Cerebellar cortex (tissue), 1 donor: Measurements from ENCODE around the gene ABHD2.
A peak's percentile ranks its signal among the peaks of the same experiment; 100 is the strongest.
"Not testable (repeated sequence)": the region's sequence is repeated elsewhere in the genome, so short reads cannot be mapped to it uniquely, and the experiment has no call there.

ENCODE experiments used
- DNase-seq: peaks from one replicate; pipeline ENCODE4 v3.0.0-alpha.2; 2015; ENCODE audit warnings: low spot score

The ABHD2 gene

DNA sequence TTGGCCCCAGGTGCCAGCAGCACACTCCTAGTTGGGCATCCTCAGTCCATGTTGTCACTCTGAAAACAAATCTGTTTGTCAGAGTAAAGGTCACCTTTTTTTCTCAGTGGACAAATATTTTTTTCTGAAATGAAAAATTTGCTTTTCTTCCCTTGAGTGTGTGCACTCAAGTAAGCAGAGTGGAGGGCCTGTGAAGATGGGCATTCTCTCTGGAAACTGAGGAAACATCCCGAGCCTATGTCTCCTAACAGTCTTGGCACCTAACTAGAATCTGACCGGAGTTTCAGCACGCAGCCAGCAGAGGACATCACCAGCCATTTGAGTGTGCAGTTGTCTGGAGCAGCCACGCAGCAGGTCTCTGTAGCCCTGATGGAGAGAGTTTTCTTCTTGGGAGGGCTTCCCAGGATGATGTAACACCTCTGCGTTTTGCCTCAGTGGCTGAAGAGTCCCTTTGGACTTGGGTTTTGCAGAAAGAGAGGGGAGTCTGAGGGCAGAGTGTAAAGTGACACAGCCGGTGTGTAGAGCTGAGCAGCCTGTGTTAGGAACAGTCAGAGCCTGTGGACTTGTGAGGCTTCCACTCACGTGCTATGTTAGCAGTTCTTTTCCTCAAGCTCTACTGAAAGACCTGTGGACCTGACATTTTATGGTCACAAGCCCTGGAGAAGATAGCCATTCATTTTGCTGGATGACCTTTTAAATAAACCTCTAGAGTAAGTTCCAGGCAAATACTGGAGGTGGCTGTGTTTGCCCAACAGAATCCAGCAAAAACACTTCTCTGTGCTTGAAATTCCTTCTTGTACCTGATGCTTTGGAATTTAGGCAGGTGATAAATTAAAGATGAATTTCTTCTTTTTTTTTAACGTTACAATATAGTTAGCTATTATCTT, 51.6 kb downstream of the ABHD2 start:
- peak; percentile 80 for DNase-seq

GRCh38 chr15:89140595-89140994, 52.3 kb downstream of the ABHD2 start:
- no peak for DNase-seq

- DNase-seq = not testable (repeated sequence)
Measured at GRCh38 chr15:89141159-89141558, 52.9 kb downstream of the ABHD2 start.

- DNase-seq = no peak
Measured at GRCh38 chr15:89141885-89142284, 53.6 kb downstream of the ABHD2 start.

DNA sequence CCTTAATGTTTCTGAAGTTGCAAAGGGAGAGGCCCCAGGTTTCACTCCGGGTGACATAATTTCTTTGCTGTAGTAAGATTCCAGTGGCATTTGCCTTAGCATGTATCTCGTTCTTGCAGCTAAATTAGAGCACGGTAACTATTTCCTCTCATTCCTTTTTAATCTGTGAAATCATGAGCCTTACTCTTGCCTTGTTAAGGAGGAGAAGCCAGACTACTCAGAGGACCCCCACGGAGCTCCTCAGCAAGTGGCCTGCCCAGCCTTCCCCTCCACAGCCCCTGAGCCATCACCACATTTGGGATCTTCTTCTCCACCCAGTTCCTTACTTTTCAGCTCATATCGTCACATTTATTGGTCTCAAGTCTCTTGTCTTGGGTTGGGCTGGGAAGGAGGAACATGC, 54.2 kb downstream of the ABHD2 start:
- DNase-seq = no peak

- DNase-seq = no peak
Measured at GRCh38 chr15:89143503-89144162, 55.4 kb downstream of the ABHD2 start.

- DNase-seq = no peak
Measured at GRCh38 chr15:89144491-89144890, 56.2 kb downstream of the ABHD2 start.

- no peak for DNase-seq
Measured at GRCh38 chr15:89146366-89146765, 58.1 kb downstream of the ABHD2 start.

DNA sequence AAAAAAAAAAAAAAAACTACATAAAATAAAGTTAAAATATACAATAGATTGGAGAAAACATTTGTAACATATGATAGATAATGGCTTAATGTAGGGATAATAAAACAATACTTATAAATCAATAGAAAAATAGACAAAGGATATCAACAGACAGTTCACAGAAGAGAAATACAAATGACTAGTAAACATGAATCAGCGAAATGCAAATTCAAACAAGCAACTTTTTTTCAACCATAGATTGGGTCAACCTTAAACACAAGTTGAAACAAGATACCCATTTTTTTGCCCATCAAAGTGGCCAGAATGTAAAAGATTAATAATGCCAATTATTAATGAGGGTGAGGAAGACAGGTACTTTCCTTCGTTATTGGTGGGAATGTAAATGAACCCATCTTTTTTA, 59.9 kb downstream of the ABHD2 start:
- DNase-seq = no peak

GRCh38 chr15:89149501-89150101, 61.3 kb downstream of the ABHD2 start:
- no peak for DNase-seq

DNA sequence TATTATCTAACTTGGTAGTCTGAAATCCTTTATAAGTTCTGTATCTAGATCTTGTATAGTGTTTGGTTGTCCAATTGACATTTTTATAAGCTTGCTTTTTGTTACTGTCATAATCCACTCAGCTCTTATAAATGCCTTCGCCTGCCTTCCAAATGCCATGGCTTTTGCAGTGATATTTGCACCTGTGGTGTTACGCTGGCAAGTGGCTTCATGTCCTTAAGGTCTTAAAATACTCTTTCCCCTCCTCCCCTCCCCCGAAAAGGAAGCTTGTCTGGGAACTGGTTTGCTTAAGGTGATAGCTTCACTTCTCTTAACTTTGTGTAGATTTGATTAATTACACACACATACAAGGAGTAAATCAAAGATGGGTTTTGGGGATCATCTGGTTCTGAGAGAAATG, 62.0 kb downstream of the ABHD2 start:
- no peak for DNase-seq

GRCh38 chr15:89150762-89151664, 62.8 kb downstream of the ABHD2 start:
- DNase-seq = no peak

- DNase-seq = no peak
Measured at GRCh38 chr15:89155122-89155521, 66.9 kb downstream of the ABHD2 start.

- DNase-seq = no peak
Measured at GRCh38 chr15:89155656-89156055, 67.4 kb downstream of the ABHD2 start.

DNA sequence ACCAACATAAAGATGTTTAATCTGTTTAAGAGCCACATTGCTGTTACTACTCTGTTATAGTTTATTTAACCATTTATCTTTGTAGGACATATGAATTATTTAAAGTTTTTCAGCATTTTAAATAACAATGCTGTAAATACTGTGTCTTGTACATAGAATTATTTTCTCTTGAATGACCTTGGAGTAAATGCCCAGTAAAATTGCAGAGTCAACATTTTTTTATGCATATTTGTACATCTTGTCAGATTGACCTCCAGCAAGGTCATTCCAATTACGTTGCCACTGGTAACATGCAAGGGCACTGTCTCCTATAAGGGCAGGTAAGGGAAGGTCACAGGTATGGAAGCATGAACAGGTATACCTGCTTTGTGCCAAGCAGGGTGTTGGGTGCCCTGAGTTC, 68.8 kb downstream of the ABHD2 start:
- DNase-seq = no peak

DNA sequence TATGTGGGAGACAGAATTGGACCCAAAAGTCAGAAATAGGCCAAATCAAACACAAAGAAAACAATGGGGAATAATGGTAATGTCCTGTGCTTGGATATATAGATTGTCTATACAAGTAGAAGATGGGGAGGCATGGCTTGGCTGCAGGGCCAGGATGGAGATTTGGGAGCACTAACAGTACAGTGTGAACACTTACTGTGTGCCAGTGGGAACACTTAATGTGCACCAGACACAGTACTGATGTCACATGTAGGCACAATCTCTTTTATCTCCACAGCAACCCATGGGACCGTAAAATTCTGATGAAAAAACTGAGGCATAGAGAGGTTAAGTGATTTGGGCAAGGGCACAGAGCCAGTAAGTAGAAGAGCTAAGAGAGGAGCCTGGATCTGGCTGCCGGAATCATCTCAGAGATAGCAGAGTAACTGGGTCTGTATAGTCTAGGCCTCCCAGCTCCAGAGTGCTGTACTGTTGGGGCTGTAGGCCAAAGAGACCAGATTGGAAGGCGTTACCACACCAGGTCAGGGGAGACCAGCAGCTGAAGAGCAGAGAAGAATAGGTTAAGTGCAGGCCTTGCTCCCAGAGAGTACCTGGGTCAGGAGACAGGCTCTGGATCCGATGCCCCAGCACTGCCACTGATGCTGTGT, 69.8 kb downstream of the ABHD2 start:
- DNase-seq = peak; percentile 89

DNA sequence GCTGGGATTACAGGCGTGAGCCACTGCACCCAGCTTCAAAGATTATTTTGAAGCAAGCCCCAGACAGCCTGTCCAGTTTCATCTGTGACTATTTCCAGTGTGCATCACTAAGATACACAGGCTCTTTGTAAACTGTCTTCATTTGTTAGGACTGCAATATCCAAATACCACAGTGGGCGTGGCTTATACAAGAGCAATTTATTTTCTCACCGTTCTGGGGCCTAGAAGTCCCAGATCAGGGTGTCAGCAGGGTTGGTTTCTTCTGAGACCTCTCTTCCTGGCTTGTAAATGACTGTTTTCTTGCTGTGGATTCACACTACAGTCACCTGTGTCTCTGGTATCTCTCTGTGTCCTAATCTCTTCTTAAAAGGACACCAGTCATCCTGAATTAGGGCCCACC, 73.4 kb downstream of the ABHD2 start:
- no peak for DNase-seq

DNA sequence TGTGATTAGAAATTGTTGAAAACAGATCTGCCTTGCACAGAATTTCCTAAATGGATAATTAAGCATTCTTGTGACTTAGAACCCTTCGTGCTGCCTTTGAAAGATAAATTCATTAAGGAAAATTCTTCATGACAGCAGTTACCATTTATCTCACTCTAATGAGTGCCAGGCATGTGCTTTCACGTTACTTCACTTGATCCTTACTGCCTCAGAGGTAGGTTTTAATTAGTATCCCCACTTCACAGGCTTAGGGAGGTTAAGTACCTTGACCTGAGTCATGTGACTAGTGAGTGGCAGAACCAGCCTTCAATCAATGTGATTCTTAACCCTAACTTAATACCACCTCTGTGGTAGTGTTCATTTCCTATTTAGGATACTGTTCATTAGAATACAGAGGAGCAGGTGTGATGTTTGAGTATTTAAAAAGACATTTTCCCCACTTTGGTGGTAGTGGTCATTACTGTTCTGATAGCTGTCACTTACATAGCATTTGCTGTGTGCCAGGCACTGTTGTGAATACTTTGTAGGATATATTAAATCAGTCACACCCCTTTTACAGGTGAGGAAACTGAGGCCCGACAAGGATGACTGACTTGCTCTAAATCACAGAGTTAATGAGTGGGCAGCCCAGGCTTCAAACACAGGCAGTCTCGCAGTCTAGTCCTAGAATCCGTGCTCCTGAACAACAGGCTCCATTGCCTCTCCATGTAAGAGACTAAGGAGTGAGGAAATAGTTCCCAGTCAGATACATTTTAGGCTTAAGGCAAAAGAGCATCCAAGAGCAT, 75.2 kb downstream of the ABHD2 start:
- no peak for DNase-seq

- DNase-seq = peak; percentile 74
Measured at GRCh38 chr15:89164712-89165211, 76.5 kb downstream of the ABHD2 start.

GRCh38 chr15:89165677-89166076, 77.4 kb downstream of the ABHD2 start:
- DNase-seq = no peak
